ENCODE measurements around the gene CDK5RAP2.
"Not testable (repeated sequence)": the region's sequence is repeated elsewhere in the genome, so short reads cannot be mapped to it uniquely, and the experiment has no call there.

Gene CDK5RAP2

DNA sequence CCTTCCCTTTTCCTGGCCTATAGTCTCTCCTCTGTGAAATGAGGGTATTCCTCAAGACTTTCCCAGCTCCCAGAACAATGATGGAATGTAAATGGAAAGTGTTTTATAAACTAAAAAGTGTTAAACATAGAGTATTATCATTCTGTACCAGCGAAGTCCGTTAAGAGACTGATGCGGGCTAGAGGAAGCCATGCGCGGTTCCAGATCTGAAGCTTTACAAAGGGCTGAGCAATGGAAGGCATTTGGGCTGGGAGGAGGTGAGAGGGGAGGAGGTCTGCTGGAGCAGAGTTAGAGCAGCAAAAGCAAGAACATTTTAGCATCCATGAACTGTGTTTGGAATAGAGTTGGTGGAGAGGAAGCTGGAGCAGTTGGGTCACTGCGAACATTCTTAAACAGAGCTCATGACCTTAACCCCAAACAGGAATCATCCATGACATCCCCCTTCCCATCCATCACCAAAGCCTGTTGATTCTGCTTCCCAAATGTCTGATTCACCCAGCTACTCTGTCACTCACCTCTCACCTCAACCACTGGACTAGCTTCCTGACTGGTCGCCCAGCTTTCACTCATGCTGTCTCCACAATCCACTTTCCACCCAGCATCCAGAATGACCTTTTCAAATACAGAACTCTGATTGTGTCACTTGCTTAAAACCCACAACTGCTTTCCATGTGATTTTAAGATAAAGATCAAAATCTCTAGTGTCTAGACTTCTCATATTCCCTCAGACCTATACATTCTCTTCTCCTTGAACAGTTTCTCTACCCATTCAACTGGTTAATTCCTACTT is 37.1 kb downstream of the CDK5RAP2 start:
- no peak for DNase-seq (ENCODE audit: low spot score)

DNA sequence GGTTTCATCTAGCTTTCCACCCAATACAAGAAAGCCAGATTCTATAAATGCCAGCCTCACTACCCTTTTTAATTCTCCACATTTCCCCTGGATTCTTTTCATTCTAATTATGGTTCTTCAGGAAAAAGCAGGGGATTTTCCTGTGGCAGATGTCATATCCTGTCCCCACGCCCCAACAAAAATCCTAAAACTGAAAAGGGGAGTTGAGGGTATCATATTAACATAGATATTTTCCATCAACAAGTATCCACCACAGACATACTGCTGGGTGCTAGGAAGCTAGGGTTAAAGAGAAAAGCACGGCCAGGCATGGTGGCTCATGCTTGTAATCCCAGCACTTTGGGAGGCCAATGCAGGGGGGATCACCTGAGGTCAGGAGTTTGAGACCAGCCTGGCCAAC is 38.0 kb downstream of the CDK5RAP2 start:
- DNase-seq (ENCODE audit: low spot score): no peak

DNA sequence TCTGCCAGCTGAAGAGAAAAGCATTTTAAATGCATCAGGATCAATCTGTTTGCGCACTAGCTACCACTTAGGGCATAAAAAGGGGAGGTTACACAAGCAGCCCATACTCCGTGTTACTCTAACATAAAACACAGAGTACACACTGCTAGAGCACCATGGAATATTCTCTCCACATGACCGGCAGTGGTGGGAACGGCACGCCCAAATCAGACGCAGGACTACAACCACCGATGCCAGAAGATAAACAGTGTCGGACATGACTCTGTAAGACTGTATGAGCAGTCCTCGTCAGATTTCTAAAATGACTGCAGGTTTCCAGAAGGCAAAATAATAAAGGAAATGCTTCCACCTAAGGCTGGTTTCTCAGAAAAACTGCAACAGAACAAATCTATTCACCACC is 40.0 kb downstream of the CDK5RAP2 start:
- DNase-seq (ENCODE audit: low spot score): no peak

DNA sequence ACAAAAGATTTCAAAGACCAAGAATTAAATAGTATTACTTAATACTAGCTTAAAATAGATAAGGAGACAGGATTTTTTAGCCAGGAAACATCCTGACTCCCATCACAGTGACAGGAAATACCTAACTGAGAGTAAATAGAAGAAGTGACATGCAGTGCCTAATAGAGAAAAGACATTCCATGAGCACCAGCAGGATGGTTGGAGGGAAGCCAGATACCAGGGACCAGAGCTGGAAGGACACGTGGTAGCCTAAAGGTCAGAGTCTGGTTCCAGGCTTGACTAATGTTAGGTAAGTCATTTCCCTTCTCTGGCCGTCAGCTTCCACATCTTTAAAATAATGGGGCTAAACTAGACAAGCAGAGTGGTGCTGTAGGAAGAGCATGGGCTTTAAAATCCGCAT is 41.6 kb downstream of the CDK5RAP2 start:
- no peak for DNase-seq (ENCODE audit: low spot score)

DNA sequence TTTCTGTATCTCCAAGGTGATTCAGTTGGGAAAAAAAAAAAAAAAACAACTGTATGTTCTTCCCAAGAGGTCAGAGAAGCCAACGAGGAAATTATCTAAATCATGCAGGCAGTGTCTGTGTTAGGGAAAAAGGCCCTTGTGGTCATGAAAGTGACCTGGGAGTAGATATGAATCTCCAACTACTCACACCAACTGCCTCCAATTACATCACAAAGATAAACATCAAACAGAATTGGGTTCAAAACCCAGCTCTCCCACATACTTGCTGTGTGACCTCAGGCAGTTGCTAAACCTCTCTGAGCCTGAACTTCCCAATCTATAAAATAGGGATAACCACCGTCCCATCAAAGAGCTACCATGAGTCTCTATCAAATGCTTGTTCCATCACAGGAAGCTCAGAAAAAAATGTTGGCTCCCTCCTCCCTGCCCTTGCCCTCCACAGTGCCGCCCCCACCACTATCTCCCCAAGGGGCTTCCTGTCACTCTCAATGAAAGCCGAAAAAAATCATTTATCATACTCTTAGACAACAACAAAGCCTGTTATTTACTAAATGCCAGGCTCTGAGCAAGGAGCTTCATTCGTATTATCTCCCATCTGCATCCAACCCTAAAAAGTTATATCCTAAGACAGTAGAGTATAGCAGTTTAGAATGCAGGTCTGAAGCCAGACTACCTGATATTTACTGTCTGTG is 42.9 kb downstream of the CDK5RAP2 start:
- no peak for DNase-seq (ENCODE audit: low spot score)

DNA sequence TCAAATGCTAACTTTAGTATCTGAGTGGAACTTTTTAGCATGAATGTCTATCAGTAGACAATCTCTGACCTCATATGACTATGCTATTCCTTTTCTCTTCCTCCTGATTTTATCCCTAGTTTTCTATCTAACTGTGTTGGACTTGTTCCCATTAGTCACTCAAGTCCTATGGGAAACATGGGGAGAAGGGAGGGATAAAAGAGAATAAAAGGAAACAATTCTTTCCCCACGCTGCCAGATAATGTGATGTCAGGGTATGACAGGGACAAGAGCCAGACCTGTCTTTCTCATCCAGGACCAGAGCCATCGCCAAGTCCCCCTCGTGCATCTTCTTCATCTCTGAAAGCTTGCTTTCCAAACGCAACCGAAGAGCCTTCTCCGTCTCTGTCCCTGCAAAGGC is 43.9 kb downstream of the CDK5RAP2 start:
- DNase-seq (ENCODE audit: low spot score): no peak

DNA sequence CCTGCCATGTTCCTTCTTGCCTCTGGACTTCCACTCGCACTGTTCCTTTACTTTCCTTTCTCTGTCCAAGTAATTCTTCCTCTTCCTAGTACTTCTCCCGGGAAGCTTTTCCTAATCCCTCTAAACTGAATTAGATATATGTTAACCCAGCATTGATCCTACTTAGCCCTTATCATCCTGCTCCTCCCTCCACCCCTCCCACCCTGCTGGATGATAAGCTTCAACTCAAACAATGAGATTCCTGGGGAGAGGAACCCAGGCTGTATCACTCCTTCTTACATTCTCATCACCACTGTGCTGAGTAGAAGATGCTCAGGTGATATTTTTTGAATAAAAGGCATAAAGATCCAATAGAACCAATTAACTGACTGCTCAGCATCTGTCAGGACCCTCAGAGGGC is 45.7 kb downstream of the CDK5RAP2 start:
- DNase-seq (ENCODE audit: low spot score): peak; percentile 60

DNA sequence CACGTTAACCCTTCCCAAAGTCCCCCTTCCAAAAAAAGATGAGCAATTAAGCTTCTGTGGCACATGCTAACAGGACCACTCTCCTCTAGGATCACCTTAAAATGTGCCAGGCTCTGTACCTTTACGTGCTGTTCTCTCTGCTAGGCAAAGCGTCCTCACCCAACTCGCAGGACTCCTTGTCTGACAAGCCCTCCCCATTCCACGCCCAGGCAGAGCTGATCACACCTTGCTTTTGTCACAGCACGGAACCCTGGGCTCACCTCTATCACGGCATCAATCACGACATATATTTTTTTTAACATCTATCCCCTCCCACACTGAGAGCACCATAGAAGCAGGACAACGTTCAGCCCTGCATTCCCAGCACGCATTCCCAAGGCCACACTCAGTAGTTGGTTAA is 47.1 kb downstream of the CDK5RAP2 start:
- no peak for DNase-seq (ENCODE audit: low spot score)

DNA sequence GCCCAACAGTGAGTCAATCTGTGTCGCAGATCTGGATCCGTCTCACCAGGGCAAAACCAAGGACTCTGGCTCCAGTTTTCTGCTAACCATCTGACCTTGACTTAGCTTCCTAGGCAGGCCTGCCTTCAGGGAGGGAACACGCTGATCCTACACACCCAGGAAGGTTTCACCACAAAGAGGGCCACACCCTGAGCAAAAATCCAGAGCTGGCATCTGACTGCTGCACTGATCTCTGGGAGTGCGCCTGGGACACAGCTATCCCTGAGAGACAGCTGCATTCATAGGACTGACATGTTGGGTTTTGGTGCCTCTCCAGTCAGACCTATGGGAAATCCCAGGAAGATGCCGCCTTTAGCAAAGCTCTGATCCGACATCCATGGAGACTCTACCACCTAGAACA is 47.5 kb downstream of the CDK5RAP2 start:
- DNase-seq (ENCODE audit: low spot score): no peak

DNA sequence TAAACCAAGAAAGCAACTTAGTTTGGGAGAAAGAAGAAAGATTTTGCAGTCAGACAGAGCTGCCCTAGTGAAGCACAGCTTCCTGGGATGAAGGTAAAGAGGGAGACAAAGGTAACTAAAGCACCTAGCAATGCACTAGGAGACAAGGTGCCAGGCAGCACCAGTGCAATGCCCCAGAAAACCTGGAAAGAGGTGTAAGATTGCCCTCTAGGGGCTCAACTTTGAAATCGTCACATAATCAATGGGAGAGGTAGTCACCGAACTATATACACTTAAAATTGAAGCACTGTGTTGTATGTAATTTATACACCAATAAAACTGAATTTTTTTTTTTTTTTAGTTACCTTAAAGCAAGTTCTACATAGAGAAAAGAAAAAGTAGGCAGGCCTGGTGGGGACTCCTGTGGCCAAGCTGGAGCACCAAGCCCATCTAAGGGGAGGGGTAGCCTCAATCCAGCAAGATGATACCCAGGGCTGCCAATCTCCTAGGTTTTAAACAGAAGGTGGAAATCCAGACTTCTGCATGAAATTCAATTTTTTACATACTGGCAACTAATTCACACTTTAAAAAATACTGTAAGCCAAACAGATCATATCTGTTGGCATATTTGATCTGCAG is 48.2 kb downstream of the CDK5RAP2 start:
- DNase-seq (ENCODE audit: low spot score): peak; percentile 67

DNA sequence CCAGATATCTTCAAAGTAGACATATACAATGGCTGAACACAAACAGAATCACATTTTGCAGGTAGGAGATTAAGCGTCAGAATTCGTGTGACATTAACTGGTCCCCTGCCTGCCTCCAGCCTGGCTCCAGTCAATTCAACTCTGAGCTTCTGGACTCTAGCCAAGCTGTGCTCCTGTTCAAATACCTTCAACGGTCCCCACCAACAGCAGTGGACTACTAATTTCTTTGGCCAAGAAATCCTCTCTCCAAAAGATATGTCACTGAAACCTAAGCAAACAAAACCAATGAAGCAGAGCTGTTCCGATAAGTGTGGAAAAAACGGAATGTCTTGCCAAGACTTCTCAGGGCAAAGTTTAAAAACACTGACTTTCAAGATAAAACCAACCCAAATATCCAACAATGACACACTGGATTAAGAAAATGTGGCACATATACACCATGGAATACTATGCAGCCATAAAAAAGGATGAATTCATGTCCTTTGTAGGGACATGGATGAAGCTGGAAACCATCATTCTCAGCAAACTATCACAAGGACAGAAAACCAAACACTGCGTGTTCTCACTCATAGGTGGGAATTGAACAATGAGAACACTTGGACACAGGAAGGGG is 49.6 kb downstream of the CDK5RAP2 start:
- not testable (repeated sequence) for DNase-seq (ENCODE audit: low spot score)

DNA sequence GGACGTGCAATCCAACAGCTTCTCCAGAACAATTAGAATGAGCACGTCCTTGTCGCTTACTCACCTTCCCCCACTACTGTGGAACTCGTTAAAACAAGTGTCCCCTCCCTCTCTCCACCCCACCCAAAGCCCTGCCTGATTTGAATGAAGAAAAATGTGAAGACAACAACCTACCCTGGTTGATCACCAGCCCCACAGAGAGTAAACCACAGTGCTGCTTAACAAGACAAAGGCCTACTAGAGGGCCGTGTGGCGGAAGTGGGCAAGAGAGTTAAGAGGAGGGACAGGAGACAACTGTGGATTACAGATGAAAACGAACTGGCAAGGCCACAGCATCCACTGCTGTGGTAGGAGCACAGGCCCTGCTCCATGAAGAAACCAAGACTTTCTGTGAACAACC is 51.1 kb downstream of the CDK5RAP2 start:
- DNase-seq (ENCODE audit: low spot score): no peak

DNA sequence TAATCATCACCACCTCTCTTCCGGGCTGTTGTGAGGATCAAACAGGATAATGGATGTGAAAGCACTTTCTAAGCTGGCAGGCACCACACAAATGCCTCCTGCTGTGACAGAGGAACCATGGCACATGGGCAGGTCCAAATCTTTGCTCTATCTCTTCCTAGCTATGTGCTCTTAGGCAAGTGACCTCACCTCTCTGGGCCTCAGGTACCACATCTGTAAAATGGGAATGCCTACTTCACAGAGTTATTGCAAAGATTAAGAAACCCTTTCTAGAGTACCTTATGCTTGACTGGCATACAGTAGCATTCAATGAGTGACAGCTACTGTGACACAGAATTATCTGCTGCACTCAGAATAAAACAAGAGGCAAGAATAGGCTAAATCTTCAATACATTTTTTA is 51.6 kb downstream of the CDK5RAP2 start:
- no peak for DNase-seq (ENCODE audit: low spot score)

DNA sequence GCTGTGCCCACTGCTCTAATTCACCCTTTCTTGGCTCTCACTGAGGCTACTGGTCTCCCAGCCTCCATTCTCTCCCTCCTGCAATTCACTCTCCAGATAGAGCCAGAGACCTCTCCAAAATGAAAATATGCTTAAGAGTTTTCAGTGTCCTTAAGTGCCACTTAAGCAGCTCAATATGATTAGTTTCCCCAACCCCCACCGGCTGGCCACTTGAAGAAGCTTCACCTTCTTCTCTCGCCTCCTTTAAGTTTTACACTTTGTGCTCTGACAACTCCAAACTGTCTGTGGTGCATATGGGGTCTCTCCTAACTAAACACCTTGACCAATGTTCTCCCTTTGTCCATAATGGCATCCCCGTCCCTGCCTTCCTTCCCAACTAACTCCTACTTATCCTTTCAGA is 53.4 kb downstream of the CDK5RAP2 start:
- no peak for DNase-seq (ENCODE audit: low spot score)

DNA sequence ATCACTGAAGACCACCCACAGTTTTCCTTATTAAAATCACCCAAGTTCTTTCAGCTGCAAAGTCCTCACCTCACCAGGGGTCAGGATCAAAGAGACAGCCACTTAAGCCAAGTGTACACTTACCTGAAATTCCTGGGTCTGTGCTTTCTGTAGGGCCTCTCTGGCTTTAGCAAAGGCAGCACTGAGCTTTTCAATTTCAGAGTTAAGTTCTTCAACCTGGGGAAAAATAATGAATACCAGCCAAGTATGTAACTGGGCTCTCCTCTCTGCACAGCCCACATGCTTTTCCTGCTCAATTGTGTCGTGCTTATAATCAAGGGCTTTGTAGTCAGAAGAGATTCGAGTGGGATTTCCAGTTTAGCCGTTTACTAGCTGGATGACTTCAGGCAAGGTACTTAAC is 55.1 kb downstream of the CDK5RAP2 start:
- DNase-seq (ENCODE audit: low spot score): no peak

DNA sequence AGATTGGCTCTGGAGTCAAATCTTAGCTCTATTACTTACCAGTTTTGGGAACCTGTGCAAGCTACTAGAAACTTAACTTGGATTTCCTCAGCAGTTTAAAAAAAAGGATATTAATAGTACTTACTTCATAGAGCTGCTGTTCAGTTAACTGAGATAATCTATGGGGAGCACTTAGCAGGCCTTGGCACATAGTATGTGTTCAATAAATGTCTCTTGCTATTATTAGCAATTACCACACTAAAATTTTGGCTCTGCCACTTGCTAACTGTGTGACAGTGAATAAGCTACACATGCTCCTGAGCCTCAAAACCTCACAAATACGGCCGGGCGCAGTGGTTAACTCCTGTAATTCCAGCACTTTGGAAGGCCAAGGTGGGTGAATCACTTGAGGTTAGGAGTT is 55.9 kb downstream of the CDK5RAP2 start:
- DNase-seq (ENCODE audit: low spot score): no peak

DNA sequence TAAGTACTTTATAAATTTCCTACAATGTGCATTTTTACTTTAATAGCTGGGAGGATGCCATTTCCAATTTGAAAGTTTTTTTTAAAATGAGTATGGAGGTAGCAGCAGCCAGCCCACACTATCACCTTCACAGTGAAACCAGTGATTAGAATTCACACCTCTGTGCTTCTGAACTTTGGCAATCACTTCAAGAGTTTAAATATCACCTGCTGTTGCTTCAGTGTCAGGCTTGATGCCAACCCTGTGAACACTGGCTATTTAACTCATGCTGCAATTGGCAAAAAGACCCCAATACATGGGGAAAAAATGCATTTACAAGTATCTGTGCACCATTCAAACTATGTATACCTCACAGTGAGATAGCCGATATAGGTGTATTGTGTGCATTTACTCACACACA is 57.4 kb downstream of the CDK5RAP2 start:
- DNase-seq (ENCODE audit: low spot score): no peak

DNA sequence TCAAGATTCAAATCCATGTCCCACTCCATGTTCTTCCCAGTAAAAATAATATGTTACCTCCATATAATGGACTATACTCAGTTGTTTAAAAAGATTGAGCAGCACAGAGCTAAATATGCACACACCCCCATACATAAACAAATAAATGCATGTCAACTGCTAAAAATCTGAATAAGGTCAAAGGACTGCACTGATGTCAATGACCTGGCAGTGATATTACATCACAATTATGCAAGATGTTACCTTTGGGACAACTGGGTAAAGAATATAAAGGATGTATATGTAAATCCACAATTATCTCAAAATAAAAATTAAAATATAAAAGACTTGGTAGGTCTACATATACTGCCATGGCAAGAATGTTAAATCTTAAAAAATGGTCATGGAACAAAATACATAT is 57.9 kb downstream of the CDK5RAP2 start:
- no peak for DNase-seq (ENCODE audit: low spot score)

DNA sequence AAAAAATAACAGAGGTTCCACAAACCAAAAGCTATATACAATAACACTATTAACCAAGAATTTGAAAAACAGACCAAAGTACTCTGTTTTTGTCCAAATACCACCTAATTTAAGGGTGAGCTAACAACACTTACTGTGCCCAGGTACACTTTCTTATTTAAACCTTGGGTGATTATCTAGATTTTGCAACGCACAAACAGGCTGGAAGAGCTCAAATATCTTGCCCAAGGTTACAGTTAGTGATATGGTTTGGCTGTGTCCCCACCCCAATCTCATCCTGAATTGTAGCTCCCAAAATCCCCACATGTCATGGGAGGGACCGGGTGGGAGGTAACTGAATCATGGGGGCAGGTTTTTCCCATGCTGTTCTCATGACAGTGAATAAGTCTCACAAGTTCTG is 58.9 kb downstream of the CDK5RAP2 start:
- DNase-seq (ENCODE audit: low spot score): no peak

DNA sequence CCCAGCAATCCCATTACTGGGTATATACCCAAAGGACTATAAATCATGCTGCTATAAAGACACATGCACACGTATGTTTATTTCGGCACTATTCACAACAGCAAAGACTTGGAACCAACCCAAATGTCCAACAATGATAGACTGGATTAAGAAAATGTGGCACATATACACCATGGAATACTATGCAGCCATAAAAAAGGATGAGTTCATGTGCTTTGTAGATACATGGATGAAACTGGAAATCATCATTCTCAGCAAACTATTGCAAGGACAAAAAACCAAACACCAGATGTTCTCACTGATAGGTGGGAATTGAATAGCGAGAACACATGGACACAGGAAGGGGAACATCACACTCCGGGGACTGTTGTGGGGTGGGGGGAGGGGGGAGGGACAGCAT is 64.0 kb downstream of the CDK5RAP2 start:
- DNase-seq (ENCODE audit: low spot score): not testable (repeated sequence)

DNA sequence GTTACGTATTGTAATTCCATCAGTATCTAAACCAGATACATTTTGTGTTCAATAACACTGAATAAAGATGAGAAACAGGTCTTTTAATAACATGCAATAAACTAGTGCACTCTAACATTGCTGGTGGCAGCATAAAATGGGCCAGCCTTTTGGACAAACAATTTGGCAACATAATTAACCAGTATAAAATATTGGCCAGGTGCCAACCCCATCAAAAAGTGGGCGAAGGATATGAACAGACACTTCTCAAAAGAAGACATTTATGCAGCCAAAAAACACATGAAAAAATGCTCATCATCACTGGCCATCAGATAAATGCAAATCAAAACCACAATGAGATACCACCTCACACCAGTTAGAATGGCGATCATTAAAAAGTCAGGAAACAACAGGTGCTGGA is 64.5 kb downstream of the CDK5RAP2 start:
- DNase-seq (ENCODE audit: low spot score): not testable (repeated sequence)

DNA sequence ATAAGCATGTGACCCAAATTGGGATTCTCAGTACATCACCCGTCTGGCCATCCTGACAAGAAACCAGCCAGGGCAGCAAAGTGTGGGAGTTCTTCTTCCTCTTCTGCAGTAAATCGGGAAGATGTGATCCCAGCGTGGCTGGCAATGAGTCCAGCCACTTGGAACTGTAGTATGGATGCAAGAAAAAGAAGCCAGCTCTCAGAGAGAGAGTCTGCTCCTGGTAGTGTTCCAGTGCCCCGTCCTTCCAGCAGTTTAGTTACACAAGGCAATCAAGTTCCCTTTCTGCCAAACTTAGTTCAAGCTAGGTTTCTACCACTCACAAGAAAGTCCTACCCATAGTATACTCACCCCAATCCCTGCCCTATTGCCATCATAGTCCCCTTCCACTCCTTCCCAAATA is 65.6 kb downstream of the CDK5RAP2 start:
- DNase-seq (ENCODE audit: low spot score): no peak

DNA sequence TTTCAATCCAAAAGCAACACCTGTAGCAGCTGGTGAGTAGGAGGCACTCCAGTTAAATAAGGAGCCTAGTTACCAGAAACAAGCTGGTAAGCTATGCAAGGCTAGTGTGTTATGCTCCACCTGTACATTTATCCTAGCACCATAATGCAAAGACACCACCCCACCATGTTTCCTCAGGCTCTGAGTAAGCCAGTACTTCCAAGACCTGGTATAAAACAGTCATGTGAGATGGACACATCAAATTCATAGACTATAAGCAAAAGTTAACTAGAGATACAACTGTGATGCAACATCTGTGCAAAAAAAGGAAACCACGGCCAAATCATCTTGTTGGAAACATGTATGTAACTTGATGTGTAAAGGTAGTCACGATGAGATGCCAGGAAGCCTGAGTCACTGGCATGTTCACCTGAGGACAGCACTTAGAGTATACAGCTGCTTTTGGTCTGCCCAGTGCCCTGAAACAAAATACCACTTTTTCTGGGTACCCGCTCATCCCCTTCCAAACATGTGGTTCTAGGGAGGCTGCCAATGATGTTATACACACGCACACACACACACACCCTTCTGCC is 66.1 kb downstream of the CDK5RAP2 start:
- no peak for DNase-seq (ENCODE audit: low spot score)
